Measurements from ENCODE around the gene UXS1.
A peak's percentile ranks its signal among the peaks of the same experiment; 100 is the strongest.
"Not testable (repeated sequence)": the region's sequence is repeated elsewhere in the genome, so short reads cannot be mapped to it uniquely, and the experiment has no call there.

UXS1 gene

GRCh38 chr2:106193977-106194778 is at the start of gene UXS1:
Gene UXS1 (minus strand): TSS chr2:106194301. CDS start chr2:106194241, 60 bp downstream.
- peak within 1 kb of the TSS; percentile 3 for H3K4me3 ChIP-seq (IDR thresholded peaks at IDR 0.05; ENCODE audit: insufficient read depth, low read depth, low read length)
- H2AFZ ChIP-seq (ENCODE audit: low read depth), result peak within 1 kb of the TSS; percentile 78
- no peaks in the 10 kb centered on the region for H3K27me3 ChIP-seq (ENCODE audit: insufficient read depth, low read depth)
- H3K4me2 ChIP-seq, result peak within 1 kb of the TSS; percentile 91
- peak within 1 kb of the TSS; percentile 53; the same call in 1 of the 2 replicates for H3K9ac ChIP-seq
- H3K4me1 ChIP-seq (ENCODE audit: low read depth, poor library complexity, severe bottlenecking), result peaks cover 14% of the 10 kb centered on the region
- H3K79me2 ChIP-seq (ENCODE audit: insufficient read depth, low read depth), result no peaks in the 10 kb centered on the region
- no peak for TF ChIP-seq CTCF (conservative IDR thresholded peaks at IDR 0.05; ENCODE audit: low read depth, low read length)
- no peaks in the 10 kb centered on the region for H3K36me3 ChIP-seq (ENCODE audit: insufficient read depth)
- no peaks in the 10 kb centered on the region for H4K20me1 ChIP-seq (ENCODE audit: insufficient read depth)
- H3K27ac ChIP-seq, result peak within 1 kb of the TSS; percentile 30; the same call in 1 of the 2 replicates

- H3K9ac ChIP-seq; H3K79me2 ChIP-seq (ENCODE audit: insufficient read depth, low read depth); H3K4me3 ChIP-seq (IDR thresholded peaks at IDR 0.05; ENCODE audit: insufficient read depth, low read depth, low read length); H4K20me1 ChIP-seq (ENCODE audit: insufficient read depth); H3K36me3 ChIP-seq (ENCODE audit: insufficient read depth); H2AFZ ChIP-seq (ENCODE audit: low read depth); H3K27ac ChIP-seq; H3K27me3 ChIP-seq (ENCODE audit: insufficient read depth, low read depth); H3K4me1 ChIP-seq (ENCODE audit: low read depth, poor library complexity, severe bottlenecking); H3K4me2 ChIP-seq: not testable (repeated sequence)
Observed at GRCh38 chr2:106239491-106239890, 45.4 kb upstream of the UXS1 start.

DNA sequence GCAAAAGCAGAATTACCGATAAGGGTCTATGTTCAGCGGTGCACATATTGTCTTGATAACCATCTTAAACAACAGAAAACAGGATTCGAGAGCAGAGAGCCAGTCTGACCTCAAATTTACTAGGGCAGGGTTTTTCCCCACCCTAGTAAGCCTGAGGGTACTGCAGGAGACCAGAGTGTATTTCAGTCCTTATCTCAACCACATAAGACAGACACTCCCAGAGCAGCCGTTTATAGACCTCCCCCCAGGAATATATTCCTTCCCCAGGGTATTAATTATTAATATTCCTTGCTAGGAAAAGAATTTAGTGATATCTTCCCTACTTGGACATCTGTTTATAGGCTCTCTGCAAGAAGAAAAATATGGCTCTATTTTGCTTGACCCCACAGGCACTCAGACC is 41.3 kb upstream of the UXS1 start:
- not testable (repeated sequence) for H3K4me2 ChIP-seq; H4K20me1 ChIP-seq (ENCODE audit: insufficient read depth); H3K27ac ChIP-seq; H3K36me3 ChIP-seq (ENCODE audit: insufficient read depth); H3K9ac ChIP-seq; H3K27me3 ChIP-seq (ENCODE audit: insufficient read depth, low read depth); H3K4me3 ChIP-seq (IDR thresholded peaks at IDR 0.05; ENCODE audit: insufficient read depth, low read depth, low read length); H2AFZ ChIP-seq (ENCODE audit: low read depth); H3K79me2 ChIP-seq (ENCODE audit: insufficient read depth, low read depth); H3K4me1 ChIP-seq (ENCODE audit: low read depth, poor library complexity, severe bottlenecking)

DNA sequence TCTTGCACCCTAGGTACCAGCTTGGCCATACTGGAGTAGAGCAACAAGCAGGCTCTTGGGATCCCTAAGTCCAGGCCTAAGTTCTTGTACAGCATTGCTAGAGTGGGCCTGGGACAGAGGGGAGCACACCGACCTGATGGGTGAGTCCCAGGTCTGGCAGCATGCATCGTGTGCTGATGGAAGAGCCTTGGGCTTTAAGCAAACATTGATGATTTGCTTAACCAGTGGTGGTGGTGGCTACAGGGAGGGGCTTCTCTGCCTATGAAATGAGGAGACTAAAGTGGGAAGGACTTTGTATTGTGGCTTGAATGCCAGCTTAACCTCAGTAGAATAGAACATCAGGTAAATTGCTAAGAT is 39.2 kb upstream of the UXS1 start:
- H3K79me2 ChIP-seq (ENCODE audit: insufficient read depth, low read depth), result no peaks in the 10 kb centered on the region
- no peak overlapping the region for H3K27ac ChIP-seq
- no peaks in the 10 kb centered on the region for H3K4me1 ChIP-seq (ENCODE audit: low read depth, poor library complexity, severe bottlenecking)
- no peak overlapping the region for H2AFZ ChIP-seq (ENCODE audit: low read depth)
- no peaks in the 10 kb centered on the region for H3K36me3 ChIP-seq (ENCODE audit: insufficient read depth)
- no peak overlapping the region for H3K9ac ChIP-seq
- H4K20me1 ChIP-seq (ENCODE audit: insufficient read depth), result no peaks in the 10 kb centered on the region
- no peak overlapping the region for H3K4me3 ChIP-seq (IDR thresholded peaks at IDR 0.05; ENCODE audit: insufficient read depth, low read depth, low read length)
- no peak for TF ChIP-seq CTCF (conservative IDR thresholded peaks at IDR 0.05; ENCODE audit: low read depth, low read length)
- no peaks in the 10 kb centered on the region for H3K27me3 ChIP-seq (ENCODE audit: insufficient read depth, low read depth)
- no peak overlapping the region for H3K4me2 ChIP-seq

DNA sequence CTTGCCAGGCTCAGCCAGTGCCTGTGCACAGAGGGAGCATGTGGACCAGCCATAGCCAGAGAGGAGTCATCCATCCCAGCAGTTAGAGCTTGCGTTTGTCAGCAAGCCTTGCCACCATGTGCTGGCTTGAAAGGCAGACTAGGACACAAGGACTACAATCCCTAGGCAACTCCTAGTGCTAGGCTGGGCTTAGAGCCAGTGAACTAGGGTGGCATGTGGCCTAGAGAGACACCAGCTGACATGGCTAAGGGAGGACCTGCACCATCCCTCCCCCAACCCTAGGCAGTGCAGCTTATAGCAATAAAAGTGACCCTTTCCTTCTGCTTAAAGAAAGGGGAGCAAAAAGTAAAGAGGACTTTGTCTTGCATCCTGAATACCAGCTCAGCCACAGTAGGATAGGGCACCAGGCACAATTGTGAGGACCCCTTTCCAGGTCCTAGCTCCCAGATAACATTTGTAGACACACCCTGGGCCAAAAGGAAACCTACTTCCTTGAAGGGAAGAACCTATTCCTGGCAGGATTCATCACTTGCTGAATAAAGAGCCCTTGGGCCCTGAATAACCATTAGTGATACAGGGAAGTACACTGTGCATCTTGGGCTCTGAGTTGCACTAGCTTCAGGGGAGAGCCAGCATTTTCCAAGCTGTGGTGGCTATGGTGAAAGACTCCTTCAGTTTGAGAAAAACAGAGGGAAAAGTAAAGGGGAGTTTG is 38.7 kb upstream of the UXS1 start:
- H3K79me2 ChIP-seq (ENCODE audit: insufficient read depth, low read depth), result no peaks in the 10 kb centered on the region

More for the DNA sequence above, 38.7 kb upstream of the UXS1 start:
- no peaks in the 10 kb centered on the region for H3K4me1 ChIP-seq (ENCODE audit: low read depth, poor library complexity, severe bottlenecking)
- no peaks in the 10 kb centered on the region for H4K20me1 ChIP-seq (ENCODE audit: insufficient read depth)
- no peak overlapping the region for H3K4me2 ChIP-seq
- no peaks in the 10 kb centered on the region for H3K27me3 ChIP-seq (ENCODE audit: insufficient read depth, low read depth)
- H3K4me3 ChIP-seq (IDR thresholded peaks at IDR 0.05; ENCODE audit: insufficient read depth, low read depth, low read length), result no peak overlapping the region
- H3K27ac ChIP-seq, result no peak overlapping the region
- no peak for TF ChIP-seq CTCF (conservative IDR thresholded peaks at IDR 0.05; ENCODE audit: low read depth, low read length)
- no peak overlapping the region for H2AFZ ChIP-seq (ENCODE audit: low read depth)
- no peak overlapping the region for H3K9ac ChIP-seq
- no peaks in the 10 kb centered on the region for H3K36me3 ChIP-seq (ENCODE audit: insufficient read depth)

Measured in KMS-11 (cell line).